Erythroblast (primary cell): ENCODE measurements around the gene AKAP8.

Experiments
- GATA1 ChIP-seq: IDR thresholded peaks from 2 replicates; pipeline ENCODE4 v1.6.1; 2011; ENCODE audit warnings: low read depth, mild to moderate bottlenecking, control low read depth, low read length, moderate library complexity
- POLR2A ChIP-seq: IDR thresholded peaks from 2 replicates; pipeline ENCODE4 v1.6.1; 2011; ENCODE audit warnings: mild to moderate bottlenecking, low read length

- no peak for TF ChIP-seq POLR2A
- TF ChIP-seq GATA1, result no peak
Measured at GRCh38 chr19:15365264-15365663, 14.3 kb downstream of the AKAP8 start.
